ENCODE measurements around the gene NF1.
A peak's percentile ranks its signal among the peaks of the same experiment; 100 is the strongest.

Gene NF1

DNA sequence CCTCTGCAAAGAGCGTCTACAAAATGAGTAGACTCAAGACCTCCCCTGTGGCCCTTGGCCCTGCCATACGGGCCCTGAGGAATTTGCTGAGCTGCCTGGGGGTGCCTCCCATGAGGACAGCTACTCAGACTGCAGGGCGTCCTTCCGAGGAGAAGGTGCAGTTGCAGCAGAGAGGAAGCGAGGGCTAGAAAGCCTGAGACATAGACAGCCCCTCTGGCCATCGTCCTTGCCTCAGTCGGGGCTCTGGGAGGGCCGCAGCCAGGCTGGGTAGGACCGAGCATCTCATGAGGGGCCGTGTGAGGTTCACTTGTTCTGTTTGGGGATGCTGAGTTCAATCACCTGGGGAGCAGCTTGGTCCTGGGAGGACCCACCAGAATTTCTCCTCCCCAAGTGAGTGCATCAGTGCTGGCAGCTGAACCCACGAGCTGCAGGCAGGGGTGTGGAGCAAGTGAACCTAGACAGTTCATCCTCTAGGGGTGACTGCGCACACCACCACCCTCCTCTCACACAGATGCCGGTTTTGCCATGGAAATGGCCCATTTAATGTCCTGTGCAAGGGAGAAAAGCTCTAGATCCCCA lies 317.0 kb downstream of the NF1 start:
- DNase-seq (ENCODE audit: low spot score): no peak

DNA sequence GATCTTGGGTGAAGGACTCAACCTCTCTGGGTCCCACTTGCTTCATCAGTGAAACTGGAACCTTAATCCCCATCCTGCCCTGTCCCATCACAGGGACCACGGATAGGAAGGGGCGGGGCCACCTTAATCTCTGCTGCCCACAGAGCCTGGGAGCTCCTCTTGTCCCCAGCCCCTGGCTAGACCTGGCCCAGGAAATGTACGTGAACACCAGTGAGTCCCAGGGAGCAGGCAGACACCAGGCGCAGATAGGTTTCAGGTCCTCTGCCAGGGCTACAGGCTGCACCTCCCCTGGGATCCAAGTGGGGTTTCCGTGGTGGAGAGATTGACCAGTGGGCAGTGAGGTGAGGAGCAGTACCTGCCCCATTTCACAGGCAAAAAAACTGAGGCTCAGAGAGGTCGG lies 317.7 kb downstream of the NF1 start:
- no peak for DNase-seq (ENCODE audit: low spot score)

DNA sequence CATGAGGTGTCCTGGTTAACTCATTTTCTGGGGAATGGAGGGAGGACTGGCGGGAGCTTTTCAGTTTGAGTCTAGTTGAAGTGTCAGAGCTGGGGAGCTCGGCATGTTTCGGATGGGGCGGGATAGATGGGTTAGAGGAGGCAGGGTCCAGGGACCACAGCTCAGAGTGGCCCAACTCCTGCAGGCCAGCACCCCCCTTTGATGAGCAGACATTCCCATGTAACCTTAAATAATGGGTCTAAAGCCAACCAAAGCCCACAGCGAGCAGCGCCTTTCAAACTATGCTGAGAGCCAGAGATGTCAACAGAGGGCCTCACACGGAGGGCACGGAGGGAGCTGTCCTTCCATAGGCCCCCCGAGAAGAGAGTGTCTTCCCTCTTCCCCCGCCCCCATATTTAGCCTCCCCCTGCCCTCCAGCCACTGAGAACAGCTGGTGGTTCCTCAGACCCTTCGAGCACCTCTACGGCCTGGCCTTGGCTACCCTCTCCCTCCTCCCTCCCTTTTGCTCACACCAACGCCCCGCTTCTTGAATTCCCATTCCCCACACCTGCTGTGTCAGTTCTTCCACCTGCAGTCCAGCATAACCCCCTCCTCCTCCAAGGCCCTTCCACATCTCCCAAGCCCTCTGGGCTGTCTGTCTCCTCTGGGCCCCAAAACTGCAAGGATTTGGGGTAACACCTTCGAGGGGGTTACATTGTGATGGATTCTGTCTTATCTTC lies 318.5 kb downstream of the NF1 start:
- DNase-seq (ENCODE audit: low spot score): no peak

DNA sequence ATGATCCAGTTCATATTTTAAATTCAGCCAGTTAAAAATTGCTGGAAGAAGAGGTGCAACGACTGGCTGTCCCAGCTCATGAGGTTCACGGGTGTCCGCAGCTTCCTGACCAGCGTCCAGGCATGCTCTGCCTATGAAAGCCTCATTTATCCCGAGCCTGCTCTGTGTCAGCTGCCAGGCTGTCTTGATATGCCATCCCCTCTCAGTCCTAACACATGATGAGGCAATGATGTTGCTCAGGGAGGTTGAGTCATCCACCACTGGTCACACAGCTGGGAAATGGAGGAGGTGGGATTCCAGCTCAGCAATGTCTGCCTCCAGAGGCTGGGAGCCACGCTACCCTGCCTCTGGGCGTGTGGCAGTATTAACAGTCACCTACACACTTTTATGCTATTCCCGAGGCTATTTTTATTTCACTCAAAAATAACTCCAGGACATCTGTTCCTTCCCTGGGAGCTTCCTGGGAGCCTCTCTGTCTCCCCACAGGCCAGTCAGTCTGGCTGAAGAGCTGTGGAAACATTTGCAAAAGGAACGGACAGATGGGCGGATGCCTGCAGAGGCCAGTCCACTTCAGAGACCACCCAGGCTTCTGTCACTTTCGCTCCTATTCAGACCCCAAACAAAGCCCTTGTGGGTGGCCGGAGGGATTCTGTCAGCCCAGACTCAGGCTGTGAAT lies 319.2 kb downstream of the NF1 start:
- DNase-seq (ENCODE audit: low spot score): no peak

DNA sequence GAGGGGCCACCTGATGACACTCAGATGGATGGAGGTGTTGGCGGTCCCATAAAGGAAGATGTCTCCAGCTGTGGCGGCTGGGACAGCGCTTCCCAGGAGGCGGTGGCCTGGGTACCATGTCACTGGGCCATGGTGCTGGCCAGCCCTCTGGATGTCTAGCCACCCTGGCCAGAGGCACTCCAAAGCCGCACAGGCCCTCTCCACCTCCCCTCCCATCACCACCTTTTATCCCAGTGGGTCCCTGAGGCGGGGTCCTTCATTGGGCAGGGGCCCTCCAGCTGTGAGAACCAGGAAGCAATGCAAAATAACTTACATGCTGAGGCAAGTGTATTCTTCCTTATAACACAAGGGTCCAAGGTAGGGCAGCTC lies 319.8 kb downstream of the NF1 start:
- no peak for DNase-seq (ENCODE audit: low spot score)

DNA sequence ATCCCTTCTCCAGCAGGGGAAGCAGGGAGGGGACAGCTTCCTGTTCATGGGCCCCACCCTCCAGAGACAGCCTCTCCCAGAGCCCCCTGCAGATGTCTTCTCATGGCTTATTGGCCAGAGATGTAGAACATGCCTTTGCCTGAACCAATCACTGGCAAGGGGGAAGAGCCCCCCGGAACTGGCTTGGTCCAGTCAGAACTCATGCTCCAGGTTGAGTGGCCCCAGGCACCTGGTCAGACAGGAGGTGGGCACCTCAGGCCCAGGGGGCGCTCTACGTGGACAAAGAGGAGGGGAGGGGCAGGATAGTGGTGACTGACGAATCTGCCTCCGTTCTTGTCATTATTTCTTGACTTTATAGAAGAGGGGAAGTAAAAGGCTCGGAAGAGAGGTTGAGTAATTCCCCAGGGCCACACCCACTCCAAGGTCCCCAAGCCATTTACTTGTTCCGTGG lies 320.3 kb downstream of the NF1 start:
- no peak for DNase-seq (ENCODE audit: low spot score)

DNA sequence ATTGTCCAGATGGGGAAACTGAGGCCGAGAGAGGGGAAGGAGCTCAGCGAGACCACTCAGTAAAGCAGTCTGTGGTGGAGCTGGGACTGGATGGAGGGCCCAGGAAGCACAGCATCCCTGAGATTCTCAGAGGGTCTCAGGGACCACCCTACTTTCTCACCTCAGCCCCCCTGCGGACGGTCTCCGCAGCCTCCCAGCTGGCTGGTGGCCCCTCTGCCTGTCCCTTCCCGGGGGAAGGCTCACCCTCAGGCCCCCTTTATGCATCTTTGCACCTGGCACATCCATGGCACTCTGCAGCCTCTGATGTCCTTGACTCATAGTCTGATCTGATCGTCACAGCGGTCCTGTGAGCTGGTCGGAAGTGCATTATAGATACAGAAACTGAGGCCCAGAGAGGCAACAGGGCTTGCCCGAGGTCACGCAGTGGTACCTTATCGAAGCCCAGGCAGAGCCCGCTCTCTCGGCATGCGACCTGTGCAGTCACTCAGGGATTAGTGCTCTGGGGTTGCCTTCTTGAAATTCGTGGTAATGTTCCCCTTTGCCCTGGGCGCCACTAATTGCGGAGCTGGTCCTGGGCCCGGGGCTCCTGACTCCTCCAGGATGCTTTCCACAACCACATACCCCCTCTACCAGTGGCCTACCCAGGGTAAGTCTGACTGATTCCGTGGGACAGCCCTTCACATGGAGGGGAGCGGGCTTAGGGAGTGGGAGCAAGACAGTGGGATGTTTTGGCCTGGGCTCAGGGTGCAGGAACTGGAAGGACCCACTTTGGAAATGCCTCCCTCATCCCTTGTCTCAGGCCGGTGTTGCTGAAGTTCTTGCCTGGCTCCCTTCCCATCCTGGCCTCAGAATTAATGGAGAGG lies 321.1 kb downstream of the NF1 start:
- DNase-seq (ENCODE audit: low spot score): no peak

DNA sequence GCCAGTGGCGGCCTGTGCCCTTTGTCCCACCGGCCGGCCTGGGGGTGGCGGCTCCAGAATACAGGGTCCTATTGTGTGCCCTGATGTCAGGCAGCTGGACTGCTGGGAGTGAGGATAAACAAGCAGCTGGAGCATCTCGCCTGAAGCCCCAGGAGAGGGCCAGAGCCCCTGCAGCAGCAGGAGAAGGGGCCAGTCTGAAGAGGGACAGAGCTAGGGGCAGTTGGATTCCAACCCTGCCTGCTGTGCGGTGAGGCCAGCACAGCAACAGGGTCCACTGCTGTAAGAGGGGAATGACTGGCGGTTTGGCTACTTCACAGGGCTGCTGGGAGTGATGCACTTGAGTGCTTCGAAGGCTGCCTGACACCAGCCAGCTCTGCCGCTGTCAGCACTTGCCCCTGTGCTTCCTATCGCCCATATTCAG lies 321.7 kb downstream of the NF1 start:
- DNase-seq (ENCODE audit: low spot score): peak; percentile 42

DNA sequence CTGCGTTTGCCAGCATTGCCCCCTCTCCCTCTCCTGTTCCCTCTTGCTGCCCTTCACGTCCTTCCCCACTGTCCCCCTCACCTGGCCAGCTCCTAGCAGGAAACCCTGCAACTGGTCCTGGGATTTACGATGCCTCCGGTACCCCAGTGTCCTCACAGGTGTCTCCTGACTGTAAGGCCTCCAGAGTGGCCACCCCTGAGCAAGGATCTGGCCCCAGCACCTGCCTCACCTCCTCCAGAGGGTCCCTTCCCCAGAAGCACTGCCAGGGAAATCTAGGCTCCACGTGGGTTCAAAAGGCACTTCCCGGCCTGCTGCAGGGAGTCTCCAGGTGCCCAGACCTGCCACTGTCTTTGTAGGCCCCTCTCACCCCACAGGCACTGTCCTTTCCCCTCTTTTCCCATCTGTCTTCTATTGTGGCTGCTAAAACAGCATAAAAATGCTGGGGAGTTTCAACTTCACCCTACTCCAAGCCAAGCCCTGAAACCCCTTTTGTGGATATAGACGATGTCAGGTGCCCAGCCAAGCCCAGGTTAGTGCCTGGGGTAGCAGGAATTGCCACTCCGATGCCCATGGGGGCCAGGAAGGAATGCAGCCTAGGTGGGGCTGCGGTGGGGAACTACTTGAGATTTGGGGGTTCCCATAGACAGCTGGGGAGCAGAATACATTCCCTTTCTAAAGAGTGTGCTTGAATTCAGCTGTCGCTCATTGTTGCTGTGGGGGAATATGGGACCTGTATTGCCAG lies 322.4 kb downstream of the NF1 start:
- DNase-seq (ENCODE audit: low spot score): no peak

DNA sequence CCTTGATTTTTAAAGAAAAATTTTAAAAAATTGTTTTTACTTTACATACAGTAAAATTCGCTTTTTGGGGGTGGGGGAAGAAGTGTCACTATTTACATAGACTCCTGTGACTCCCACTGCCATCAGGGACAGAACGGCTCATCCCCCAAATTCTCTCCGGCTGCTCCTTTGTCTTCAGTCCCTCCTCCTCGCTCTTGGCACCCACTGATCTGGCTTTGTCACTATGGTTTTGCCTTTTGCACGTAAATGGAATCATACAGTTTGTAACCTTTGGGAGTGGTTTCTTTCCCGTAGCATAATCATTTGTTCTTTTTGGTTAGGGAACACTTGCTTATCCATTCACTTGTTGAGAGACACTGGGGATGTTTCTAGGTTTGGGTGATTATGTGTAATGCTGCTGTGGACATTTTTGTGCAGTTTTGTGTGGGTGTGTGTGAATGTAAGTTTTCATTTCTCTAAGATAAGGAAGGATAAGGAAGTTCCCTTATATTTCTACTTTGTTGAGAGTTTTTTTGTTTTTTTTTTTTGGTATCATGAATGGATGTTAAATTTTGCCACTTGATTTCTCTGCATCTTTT lies 324.1 kb downstream of the NF1 start:
- no peak for DNase-seq (ENCODE audit: low spot score)

DNA sequence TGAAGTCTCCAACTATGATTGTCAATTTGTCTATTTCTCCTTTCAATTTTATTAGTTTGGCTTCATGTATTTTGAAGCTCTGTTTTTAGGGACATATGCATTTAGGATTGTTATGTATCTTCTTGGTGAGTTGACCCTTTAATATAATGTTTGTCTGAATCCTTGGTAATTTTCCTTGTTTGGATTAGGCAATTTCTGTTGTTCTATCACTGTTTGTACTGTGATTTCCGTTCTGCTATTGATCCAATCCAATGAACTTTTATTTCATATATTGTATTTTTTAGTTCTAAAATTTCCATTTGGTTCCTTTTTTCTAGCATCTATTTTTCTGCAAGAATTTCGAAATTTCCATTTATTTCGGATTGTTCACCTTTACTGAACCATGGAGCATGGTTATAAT lies 327.7 kb downstream of the NF1 start:
- DNase-seq (ENCODE audit: low spot score): no peak

DNA sequence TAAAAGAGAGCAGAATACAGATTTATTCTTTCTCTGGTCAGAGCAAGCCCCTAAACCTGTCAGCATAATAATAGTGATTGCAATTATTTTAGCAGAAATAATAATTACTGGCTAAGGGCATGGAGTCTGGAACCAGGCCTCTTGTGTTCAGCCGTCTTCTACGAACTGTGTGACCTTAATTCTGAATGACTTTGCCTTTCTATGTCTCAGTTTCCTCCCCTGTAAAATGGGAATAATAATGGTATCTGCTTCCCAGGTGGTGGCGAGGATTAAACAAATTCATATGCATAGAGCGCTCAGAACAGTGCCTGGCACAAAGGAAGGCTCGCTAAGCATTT lies 330.1 kb downstream of the NF1 start:
- DNase-seq (ENCODE audit: low spot score): no peak

DNA sequence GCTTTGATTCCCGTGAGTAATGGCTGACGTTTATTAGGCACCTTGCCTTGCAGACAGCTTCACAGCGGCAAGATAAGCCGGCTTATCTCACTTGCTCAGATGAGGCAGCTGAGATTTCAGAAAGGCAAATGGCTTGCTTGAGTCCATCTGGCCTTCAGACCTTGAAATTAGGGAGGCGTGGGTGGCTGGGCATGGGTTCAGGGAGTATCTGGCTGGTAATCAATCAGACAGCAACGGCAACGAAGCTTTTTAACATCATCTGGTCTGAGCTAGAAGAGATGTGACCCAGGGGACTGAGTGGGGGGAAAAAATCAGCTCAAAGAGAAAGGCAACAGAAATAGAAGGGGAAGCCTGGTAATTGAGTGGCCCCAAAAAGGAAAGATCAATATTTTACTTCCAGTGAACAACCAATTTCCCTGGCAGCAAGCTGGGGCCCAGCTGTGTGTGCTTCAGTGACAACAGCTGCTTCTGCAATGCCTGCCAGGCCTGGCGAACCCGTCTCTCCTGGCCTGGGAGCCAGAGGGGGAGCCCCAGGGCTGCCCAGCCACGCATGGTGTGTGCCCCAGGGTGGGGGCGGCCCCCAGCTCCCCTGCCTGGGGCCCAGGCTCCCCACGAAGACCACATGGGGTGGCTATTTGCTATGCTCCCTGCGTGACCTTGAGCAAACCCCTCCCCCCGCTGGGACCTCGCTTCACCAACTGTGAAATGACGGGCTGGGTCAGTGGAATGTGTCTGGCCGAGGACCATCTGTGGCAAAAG lies 330.7 kb downstream of the NF1 start:
- DNase-seq (ENCODE audit: low spot score): no peak
